Activated naive CD4-positive, alpha-beta T cell (primary cell): ENCODE results near the gene ANKS1B.

Experiments used
- DNase-seq, 4 experiments: peaks; one replicate each; lab custom pipeline; 2025; lab: John Stamatoyannopoulos, UW

Gene ANKS1B

GRCh38 chr12:99128246-99128802, 856.4 kb downstream of the ANKS1B start:
- DNase-seq: no peak

DNA sequence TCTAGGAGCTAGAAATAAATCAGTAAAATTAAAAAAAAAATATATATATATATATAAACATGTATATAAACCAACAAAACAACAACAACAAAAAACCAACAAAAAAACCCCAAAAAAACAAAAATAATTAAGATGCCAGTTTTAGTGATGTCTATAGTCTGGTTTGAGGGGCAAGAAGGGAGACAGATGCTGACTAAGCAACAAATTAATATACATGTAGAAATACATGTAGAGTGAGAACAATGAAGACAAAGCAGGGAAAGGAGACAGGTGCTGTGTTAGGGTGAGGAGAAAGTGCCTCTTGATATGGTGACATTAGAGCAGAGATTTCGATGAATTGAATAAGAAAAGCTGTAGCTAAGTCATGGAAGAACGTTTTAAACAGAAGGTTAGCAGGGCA, 861.8 kb downstream of the ANKS1B start:
- DNase-seq: no peak

- DNase-seq: no peak
Observed at GRCh38 chr12:99122496-99122895, 862.2 kb downstream of the ANKS1B start.

DNA sequence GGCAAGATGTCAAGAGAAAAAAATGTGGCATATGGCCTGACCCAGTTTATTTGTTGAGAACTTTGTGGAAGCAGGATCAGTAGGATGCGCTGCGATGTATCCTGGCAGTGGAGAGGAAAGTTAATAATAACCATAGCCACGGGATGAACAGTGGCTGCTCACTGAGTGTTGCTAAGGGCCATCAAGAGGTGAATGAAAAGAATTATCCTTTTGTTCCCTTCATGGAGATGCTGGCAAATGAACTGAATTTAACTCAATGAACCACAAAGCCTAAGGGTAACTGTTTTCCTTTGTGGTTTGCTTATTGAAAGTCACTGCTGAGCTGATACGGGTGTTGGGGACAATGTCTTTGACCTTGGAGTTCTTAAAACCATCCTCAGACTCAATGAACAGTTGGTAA, 863.2 kb downstream of the ANKS1B start:
- DNase-seq: no peak

- DNase-seq: no peak
Observed at GRCh38 chr12:99119943-99120342, 864.8 kb downstream of the ANKS1B start.

- DNase-seq: no peak
Observed at GRCh38 chr12:99119449-99119848, 865.3 kb downstream of the ANKS1B start.

GRCh38 chr12:99111600-99111999, 873.1 kb downstream of the ANKS1B start:
- DNase-seq: no peak

DNA sequence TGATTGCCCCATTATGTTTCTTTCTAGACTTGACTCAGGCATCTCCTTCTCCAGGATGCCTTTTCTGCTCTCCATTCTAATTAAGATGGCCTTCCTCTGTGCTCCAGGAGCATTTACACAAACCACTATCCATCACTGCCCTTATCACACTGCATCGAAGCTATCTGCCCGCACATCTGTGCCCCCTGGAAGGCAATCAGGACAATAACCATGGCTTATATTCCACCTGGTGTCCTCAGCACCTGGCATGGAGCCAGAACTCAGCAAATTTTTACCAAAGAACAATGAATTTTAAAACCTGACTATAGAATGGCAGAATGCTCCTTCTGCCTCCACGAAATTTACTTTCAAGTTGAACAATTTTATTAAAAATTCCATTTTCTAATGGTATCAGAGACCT, 873.9 kb downstream of the ANKS1B start:
- DNase-seq: no peak

- no peak for DNase-seq
Observed at GRCh38 chr12:99110212-99110611, 874.5 kb downstream of the ANKS1B start.

DNA sequence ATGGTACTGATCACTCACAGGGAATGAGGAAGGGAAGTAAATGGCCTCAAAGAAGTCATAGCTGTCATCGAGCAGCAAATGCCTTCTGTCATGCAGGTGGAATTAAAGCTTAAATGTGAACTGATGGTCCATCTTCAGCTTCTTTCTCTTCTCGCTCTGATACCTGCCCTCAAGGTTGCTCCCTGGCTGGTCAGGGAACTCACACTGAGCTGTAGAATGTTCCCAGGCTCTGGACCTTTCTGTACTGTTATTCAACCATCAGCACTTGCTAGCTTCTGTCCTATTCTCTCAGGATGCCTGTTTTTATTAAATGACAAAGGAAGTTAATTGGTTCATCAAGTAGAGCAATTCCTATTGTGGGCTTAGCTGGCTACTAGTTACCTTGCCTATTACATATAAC, 875.8 kb downstream of the ANKS1B start:
- DNase-seq: no peak

- no peak for DNase-seq
Observed at GRCh38 chr12:99099786-99100185, 885.0 kb downstream of the ANKS1B start.

DNA sequence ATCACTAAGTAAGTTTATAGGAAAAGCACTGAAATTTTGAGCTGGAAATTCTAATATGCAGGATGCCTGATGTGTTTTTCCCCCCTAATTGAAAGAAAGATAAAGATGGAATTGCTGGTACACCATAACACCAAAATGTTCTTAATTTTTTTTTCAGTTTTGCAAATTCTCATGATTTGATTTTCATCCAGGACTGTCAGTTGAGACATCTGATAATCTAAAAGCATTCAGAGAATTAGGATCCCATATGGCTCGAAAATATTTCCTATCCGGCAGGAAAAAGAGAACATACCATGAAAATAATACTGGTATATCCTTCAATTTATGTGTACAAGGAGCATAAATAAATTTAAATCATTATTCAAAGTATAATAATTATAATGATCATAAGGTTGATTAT, 887.6 kb downstream of the ANKS1B start:
- no peak for DNase-seq

DNA sequence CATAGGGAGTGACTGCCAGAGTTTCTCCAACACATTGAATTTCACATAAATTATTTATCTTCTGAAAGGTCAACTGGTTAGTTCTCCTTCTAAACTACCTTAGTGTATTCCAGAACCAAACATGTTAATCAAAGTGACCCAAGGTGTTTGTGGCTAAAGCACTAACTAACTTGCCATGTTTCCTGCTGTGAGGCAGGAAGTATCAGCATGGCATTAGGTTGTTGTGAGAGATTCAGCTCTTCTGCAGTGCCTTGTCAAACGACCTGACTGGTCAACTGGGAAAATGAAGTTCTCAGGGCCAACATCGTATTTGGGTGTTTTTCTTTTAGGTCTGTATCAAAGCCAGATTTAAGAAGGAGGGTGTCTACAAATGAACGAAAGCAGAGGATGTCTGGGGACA, 891.6 kb downstream of the ANKS1B start:
- no peak for DNase-seq

GRCh38 chr12:99092100-99092851, 892.5 kb downstream of the ANKS1B start:
- DNase-seq: no peak

DNA sequence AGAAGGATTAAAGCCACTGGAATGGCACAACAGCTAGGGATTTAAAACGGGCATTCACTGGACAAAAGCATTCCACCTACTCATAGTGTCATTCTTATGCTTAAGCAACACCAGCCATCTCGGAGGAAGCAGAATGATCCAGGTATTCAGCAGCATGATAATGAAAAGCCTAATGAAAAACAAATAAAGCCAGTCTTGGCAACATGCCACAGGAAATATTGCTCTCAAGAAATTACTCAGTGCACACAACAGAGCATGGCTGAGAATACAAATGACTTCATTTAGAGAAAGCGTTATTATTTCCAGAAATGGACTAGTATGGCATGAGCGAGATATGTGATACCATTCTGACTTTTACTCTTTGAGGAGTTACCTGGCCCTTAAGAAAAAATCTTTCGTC, 897.5 kb downstream of the ANKS1B start:
- no peak for DNase-seq

DNA sequence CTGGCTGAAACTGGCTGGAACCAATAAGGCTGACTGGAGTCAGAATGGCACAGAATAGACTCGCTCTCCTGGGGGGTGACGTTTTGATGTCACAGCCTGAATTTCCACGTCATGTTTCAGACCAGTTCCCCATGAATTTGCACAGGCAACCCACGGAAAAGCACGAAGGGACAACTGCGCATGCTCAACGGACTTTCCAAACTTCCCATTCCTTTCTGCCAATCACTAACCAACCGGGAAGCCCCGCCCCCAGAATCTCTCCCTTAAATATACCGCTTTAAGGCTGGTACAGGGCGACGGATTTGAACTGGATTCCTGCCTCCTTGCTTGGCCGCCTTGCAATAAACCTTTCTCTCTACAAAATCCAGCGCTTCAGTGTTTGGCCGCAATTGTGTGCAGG, 904.9 kb downstream of the ANKS1B start:
- no peak for DNase-seq

GRCh38 chr12:99068993-99069747, 915.6 kb downstream of the ANKS1B start:
- no peak for DNase-seq

DNA sequence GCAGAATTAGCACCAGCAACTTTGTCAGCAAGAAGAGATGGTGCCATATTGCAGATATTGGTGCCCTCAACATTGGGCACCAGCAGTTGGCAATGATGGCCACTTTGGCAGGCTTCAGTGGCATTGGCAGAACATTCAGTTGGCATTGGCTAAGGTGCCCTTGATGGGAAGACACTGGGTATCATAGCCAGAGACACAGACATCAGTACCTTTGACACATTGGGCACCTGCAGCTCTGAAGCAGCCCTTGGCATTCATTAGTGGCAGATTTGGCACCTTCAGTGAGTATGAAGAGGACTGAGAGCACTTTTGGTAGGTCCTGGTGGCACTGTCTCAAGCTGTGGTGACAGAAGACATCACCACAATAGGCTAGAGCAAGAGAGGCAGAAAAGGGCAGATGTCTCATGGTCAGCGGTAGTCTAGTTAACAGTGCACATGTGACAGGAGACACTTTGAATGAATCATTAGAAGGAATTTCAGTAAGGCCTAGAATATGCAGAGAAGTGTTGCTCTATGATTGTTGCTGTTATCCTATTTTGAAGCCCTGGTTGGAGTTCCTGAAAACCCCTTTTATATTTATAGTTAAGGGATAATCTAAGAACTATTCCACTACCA, 917.5 kb downstream of the ANKS1B start:
- no peak for DNase-seq

GRCh38 chr12:99066726-99067125, 918.0 kb downstream of the ANKS1B start:
- DNase-seq: no peak

GRCh38 chr12:99063182-99063581, 921.6 kb downstream of the ANKS1B start:
- DNase-seq: no peak

GRCh38 chr12:99059824-99060511, 924.8 kb downstream of the ANKS1B start:
- DNase-seq: no peak

DNA sequence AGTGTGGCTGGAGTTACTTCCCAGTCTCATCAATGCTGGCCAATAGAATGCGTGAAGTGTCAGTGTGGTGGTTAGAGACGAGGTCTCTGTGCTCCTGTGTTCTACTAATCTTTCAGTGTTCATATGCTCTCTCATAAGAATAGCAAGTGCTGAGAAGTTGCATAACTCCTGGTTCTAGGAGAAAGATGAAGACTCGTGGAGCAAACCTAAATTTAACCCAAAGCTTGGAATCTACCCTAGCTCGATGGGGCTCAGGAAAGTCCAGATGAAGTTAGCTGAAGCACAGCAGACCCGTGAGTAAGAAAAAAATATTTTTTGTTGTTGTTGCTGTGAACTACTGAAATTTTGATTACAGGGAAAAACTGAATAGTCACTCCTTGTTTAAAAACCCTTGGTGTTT, 927.1 kb downstream of the ANKS1B start:
- DNase-seq: no peak
